ENCODE data around the gene ZNF197.
A peak's percentile ranks its signal among the peaks of the same experiment; 100 is the strongest.
"Not testable (repeated sequence)": the region's sequence is repeated elsewhere in the genome, so short reads cannot be mapped to it uniquely, and the experiment has no call there.

The ZNF197 gene

DNA sequence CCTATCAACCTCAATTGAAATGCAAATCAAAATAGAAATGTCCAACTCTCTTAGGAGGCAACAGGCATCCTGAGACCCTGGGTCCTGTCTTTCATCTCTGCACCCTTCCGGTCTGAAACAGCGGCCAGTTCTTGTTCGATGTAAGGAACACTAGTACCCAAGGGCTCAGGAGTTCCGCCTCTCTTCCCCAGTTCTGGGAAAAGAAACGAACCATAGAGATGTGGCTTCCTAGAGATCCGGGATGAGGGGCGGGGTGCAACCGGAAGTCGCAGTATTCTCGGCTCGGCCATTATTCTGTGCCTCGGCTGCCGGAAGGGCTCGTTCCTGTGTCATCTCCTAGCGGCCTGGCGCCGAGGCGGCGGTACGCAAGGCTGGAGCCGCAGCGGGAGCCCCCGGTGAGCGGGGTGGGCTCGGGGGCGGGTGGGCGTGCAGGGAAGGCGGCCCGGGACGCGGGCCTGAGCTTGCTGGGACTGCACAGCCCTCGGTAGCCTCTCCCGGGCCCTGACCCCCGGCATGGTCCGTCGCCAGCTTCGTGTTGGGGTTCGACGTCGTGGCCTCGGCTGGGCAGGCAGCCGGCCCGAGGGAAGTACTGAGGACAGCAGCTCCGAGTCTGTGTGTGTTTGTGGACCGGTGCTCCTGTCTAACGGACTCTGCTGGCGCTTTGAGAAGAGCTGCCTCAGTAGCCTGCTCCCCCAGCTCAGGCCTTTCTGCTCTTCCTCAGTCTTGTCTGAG, at the start of gene ZNF197:
TSS of gene ZNF197 (plus strand) at position 288 of the 732 bp plus-strand sequence. CDS start 4,119 bp downstream, outside the sequence.
- DNase-seq (ENCODE audit: low read depth in 4 of 4, low spot score in 1 of 4) = peak in 3 of 4 experiments; percentile 42 to 58 (median 49)

DNA sequence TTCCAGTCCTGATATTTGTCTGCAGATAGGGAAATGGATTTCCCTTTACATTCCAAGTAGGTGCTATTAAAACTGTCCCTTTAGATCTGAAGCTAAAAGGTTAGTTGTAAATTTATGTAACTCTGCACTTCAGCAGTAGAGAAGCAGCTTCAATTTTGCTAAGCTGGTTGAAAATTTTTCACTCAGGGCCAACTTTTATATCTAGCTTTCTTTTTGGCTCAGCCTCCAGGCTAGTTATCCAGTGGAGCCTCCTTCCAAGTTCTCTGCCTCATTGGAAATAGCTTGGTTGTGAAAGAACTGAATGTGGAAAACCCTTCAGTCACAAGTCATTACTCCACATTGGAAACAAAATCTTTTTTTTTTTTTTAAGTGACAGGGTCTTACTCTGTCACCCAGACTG, 48.2 kb upstream of the ZNF197 start:
- no peak for DNase-seq (ENCODE audit: low read depth in 4 of 4, low spot score in 1 of 4)

DNA sequence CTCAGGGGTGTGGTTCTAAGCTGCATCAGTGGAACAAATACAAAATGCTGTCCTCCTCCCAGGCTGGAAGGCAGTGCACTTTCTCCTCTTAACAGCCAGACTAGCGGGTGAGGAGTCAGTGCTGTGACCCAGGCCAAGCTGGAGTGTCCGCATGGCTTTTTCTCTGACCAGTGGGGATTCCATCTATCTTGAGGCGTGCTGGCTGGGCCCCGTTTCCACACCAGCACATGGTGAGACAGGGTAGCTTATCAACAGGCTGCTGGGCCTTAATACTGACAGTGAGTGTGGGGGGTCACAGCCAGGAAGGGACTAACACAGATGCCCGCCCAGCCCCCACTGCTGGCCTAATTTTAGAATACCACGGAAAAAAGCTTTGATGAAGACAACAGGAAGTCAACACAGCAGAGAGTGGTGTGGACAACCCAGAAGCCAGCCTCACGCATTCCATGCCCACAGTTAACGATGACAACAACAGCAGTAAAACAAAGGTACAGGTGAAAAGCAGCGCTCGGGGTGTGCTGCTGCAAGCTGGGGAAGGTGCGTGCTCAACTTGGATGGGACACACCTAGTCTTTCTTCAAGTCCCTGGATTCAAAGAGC, 47.4 kb upstream of the ZNF197 start:
- not testable (repeated sequence) for DNase-seq (ENCODE audit: low read depth in 4 of 4, low spot score in 1 of 4)

DNA sequence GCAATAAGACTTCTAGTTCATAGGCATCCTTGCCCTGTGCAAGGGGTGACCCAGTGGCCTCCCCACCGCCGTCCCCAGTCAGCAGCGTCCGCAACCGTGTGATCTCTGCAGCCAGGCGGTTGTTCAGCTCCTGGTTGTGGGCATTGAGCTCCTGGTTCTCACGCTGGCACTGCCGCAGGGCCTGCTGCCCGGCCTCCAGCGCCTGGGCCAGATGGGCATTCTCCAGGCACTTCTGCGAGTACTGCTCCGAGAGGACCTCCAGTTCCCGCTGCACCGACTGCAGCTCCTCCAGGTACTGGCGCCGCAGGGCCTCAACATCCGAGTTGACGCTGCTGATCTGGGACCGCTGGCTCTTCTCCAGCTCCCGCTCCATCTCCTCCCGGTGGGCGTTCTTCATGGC, 46.5 kb upstream of the ZNF197 start:
- not testable (repeated sequence) for DNase-seq (ENCODE audit: low read depth in 4 of 4, low spot score in 1 of 4)

DNA sequence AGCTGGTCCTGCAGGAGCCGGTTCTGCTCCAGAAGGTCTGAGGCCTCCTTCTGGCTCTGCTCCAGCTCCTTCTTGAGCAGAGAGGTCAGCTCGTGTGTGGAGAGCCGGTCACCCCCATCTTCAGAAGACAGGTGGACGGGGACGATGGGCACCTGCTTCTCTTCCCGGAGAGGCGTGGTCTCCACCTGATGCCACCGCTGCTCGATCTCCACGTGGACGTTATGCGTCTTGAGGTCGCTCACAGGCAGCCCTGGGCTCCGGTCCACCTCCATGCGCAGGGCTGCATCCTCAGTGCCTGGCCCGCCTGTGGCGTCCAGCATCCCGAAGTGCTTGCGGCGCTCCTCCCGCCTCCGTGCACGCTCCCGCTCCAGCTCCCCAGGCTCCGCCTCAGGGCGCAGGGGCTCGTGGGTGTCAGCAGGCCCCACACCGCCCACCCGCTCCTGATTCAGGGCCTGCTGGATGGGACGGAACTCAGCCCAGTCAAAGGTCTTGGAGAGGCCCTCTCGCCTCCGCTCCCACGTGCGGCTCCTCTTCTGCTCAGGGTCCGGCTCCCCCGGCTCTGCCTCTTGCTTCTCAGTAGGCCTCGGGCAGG, 45.8 kb upstream of the ZNF197 start:
- not testable (repeated sequence) for DNase-seq (ENCODE audit: low read depth in 4 of 4, low spot score in 1 of 4)

DNA sequence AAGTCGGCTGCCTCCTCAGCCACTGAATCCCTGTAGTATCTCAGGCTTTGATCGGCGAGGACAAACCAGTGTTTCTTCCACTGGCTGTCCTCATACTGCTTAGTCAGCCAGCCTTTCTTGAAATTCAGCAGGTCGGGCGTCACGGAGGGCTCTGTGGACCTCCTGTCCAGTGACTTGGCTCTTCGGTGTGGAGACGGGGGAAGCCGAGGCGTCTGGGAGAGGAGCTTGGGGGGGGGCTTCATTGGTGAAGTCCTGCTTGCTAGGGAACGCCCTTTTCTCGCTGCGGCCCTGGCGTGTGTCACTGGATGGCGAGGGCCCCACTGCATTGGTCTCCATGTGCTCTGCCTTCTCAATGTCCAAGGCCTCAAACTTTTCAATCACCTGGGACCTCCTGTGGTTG, 45.1 kb upstream of the ZNF197 start:
- DNase-seq (ENCODE audit: low read depth in 4 of 4, low spot score in 1 of 4) = not testable (repeated sequence)

DNA sequence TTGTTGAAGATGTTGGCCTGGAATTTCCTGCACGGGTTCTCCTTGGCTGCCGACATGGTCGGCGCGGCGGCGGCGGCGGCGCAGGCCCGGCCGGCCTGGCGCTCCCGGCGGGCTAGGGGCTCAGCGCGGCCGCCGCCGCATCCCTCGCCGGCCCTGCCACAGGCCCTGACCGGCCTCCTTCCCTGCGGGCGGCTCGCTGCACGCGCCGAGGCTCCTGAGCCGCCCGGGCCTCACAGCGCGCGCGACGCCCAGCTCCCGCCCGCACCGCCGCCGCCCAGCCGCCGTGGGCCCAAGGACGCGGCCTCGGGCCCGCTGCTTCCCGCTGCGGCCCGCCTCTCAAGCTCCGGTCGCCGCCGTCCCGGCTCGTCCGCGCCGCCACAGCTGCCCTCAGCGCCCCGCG, 43.9 kb upstream of the ZNF197 start:
- DNase-seq (ENCODE audit: low read depth in 4 of 4, low spot score in 1 of 4) = not testable (repeated sequence)

DNA sequence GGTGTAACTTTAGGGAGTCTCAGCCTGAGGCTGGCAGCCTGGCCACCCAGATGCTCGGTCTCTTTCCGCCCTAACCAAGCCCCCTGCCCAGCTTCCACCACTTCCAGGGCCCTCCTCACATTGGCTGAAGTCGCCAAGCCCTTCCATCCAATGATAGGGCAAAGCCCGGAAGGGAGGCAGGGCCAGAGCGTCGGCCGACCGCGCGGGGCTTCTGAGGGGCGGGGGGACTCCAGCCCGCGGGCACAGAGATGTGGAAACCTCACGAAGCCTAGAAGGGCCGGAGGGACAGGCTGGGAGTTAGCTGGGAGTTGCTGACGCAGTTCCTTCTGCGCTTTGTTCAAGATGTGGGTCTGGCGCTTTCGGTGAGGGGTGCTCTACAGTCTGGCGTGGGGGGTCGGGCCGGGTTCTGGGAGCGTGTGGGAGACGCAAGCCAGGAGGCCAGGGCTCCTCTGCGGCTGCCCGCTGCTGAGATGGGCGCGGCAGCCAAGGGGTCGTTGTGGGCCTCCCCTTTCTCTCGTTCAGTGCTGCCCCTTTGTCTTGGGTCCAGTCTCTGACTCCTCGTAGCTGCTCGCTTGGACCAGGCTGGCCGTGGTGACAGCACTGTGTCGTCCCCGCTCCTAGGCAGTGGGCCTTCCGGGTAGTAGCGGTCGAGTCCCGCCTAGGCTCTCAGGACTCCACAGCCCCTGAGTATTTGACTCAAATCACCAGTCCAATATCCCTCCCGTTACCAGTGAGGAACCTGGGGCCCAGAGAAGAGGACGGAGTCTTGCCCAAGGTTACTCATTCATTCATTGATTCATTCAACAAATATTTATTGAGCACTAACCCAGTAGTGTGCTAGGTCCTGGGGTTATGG, 40.0 kb upstream of the ZNF197 start, which contains the start of gene ZNF660:
TSS of gene ZNF660 (plus strand) at position 319 of the 856 bp plus-strand sequence. CDS start 9,230 bp downstream, outside the sequence.
- DNase-seq (ENCODE audit: low read depth in 4 of 4, low spot score in 1 of 4) = no peak

DNA sequence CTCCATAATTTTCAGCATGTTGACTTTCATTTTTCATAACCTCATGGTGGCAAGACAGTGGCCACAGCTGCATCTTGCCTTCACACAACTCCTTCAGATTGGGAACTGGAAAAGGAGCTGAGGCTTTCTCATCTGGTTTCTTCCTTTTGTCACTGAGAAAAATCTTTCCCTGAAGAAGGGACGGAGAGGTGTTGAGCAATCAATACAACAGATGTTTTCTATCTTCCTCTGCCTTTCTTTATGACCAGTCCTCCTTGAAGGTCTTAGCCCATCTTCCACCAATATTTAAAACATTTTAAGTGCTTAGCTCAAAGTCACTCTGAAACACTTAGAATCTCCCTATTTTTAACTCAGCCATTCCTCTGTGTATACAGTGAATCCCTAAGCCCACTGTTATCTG, 28.2 kb upstream of the ZNF197 start:
- no peak for DNase-seq (ENCODE audit: low read depth in 4 of 4, low spot score in 1 of 4)

DNA sequence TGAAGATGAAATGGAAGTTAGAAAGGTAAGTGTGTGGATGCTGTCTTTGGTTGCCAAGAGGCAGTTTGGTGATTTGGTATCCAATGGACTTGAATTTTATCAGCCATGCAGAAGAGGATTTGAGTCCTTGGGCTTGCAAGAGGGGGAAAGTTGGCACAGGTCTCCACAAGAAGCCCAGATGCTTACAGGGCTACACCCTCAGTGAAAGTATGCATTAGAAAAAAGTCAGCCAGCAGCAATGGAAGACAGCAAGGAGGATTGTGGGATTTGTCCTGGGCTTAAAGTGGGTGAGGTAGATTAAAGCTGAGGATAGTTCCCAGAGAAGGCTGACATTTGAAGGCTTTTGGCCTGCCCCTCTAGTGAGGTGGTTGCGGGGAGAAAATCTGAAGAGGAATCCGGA, 23.1 kb upstream of the ZNF197 start:
- DNase-seq (ENCODE audit: low read depth in 4 of 4, low spot score in 1 of 4) = no peak

DNA sequence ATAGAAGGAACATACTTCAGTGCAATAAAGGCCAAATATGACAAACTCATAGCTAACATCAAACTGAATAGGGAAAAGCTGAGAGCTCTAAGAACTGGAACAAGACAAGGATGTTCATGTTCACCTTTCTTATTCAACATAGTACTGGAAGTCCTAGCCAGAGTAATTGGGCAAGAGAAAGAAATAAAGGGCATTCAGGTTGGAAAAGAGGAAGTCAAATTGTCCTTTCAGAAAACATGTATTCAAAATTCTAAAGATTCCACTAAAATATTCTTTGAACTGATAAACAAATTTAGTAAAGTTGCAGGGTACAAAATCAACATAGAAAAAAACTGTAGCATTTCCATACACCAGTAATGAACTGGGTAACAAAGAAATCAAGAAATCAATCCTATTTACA, 12.2 kb upstream of the ZNF197 start:
- no peak for DNase-seq (ENCODE audit: low read depth in 4 of 4, low spot score in 1 of 4)

DNA sequence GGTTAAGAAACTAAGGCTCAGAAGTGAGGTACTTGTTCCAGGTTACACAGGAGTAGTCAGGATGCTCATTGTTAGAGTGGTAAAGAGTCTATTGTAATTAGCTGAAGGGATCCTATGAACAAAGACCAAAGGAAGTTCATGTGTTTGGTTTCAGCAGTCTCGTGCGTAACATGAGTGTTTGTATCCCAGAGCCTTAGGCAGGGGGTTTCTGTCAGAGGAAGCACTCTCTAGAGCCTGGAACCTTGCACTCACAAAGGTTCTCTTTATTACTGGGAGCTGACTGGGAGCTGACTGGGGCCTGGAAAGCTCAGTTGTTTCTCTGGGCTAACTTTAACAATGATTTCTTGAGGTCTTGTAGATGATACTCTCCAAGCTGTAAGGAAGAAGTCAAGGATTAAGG, 3.9 kb downstream of the ZNF197 start:
- DNase-seq (ENCODE audit: low read depth in 4 of 4, low spot score in 1 of 4) = no peak

DNA sequence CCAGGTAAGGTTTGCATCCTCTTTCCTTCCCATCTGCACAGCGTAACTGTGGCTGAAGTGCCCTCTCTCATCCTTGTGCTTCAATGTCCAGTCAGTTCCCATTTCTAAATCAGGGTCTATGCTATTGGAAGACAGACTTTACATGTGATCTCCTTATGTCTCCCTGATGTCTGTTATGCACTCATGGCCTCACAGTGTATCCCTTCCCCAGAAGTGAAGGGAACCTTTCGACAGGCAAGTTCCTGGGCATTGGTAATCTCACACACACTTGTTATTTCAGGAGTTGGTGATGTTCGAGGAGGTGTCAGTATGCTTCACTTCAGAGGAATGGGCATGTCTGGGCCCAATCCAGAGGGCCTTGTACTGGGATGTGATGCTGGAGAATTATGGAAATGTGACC, 7.4 kb downstream of the ZNF197 start:
- no peak for DNase-seq (ENCODE audit: low read depth in 4 of 4, low spot score in 1 of 4)

DNA sequence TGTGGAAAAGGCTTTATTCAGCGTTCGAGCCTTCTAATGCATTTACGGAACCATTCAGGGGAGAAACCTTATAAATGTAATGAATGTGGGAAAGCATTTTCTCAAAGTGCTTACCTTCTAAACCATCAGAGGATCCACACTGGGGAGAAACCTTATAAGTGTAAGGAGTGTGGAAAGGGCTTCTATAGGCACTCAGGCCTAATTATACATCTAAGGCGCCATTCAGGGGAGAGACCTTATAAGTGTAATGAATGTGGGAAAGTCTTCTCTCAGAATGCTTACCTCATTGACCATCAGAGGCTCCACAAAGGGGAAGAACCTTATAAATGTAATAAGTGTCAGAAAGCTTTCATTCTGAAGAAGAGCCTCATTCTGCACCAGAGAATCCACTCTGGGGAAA, 17.5 kb downstream of the ZNF197 start:
- no peak for DNase-seq (ENCODE audit: low read depth in 4 of 4, low spot score in 1 of 4)

DNA sequence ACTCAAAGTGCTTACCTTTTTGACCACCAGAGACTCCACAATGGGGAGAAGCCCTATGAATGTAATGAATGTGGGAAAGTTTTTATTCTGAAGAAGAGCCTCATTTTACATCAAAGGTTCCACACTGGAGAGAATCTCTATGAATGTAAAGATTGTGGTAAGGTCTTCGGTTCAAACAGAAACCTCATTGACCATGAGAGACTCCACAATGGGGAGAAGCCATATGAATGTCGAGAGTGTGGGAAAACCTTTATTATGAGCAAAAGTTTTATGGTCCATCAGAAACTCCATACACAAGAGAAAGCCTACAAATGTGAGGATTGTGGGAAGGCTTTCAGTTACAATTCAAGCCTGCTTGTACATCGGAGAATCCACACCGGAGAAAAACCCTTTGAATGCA, 18.2 kb downstream of the ZNF197 start:
- DNase-seq (ENCODE audit: low read depth in 4 of 4, low spot score in 1 of 4) = no peak

DNA sequence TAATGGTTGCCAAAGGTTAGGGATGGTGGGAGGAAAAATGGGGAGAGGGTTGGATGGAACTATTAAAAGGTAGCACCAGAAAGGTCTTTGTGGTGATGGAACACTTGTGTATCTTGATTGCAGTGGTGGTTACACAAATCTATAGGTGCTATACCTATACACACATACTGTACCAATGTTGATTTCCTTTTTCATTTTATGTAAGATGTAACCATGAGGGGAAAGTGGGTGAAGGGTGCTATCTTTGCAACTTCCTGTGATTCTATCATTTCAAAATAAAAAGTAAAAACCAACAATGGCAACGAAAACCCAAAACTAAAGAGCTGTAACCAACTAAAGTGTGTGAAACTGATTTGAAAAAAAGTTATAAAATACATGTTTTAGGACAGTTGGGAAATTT, 22.9 kb downstream of the ZNF197 start:
- no peak for DNase-seq (ENCODE audit: low read depth in 4 of 4, low spot score in 1 of 4)

DNA sequence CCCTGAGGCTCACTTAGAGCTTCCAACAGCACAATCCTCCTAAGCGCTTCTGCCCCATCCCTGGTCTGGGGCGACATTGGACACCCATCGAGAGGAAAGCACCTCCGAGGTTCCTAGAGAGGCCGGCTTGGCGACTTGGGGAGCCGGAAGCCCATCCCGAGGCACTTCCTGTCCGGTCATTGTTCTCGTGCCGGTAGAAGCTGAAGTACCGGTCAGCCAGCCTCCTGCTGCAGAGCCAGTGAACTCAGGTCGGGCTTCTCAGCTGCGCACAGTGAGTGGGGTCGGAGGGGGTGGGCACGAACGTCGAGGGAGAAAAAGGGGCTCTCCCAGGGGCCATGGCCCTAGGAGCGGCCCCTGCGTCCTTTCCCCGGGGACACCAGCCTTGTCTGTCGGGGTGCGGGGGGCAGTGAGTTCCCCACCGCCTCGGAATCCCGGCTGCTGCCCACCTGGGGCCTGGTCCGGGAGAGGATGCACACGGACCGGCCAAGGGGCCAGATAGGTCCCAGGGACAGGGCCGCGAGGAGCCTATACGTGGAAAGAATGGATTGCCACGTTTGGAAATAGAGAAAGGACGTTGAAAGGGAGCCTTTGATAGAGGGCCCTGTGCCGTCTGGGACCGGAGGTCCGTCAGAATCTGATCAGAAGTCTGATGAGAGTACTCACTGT, 23.9 kb downstream of the ZNF197 start, which contains the start of gene ZNF35:
TSS of gene ZNF35 (plus strand) at position 169 of the 666 bp plus-strand sequence. CDS start 2,336 bp downstream, outside the sequence.
- DNase-seq (ENCODE audit: low read depth in 4 of 4, low spot score in 1 of 4) = peak in 2 of 4 experiments; percentile 9 to 21

DNA sequence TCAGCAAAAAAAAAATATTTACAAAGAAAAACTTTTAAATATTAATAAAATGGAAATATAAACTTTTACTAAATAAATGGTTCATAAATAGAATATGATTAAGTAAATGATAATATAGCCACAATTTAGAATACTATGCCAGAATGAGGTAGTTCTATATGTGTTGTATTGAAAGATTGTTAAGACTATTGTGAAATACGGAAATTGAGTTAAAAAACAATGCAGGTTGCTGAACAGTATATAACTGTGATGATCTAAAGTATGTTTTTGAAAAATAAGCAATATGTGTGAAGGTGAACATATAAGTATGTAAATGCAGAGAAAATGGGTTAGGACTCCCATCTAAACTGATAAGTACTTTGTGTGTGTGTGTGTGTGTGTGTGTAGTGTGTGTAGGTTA, 24.9 kb downstream of the ZNF197 start:
- no peak for DNase-seq (ENCODE audit: low read depth in 4 of 4, low spot score in 1 of 4)

DNA sequence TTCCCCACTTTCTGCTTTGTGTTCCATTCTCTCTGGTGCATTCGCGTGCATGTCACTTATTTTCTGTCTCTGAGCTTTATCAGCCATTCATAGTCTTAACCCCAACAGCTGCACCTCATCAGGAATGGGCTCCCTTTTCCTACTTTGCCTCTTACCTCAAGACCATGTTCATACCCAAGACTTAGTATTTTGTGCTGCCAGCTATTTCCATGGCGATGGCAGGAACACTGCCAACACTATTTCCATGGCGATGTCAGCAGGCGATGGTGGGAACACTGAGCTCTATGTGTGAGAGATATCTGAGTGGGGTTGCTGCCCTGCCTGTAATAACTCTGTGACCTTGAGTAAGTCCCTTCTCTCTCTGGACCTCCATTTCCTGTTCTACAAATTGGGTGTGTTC, 29.2 kb downstream of the ZNF197 start:
- no peak for DNase-seq (ENCODE audit: low read depth in 4 of 4, low spot score in 1 of 4)

DNA sequence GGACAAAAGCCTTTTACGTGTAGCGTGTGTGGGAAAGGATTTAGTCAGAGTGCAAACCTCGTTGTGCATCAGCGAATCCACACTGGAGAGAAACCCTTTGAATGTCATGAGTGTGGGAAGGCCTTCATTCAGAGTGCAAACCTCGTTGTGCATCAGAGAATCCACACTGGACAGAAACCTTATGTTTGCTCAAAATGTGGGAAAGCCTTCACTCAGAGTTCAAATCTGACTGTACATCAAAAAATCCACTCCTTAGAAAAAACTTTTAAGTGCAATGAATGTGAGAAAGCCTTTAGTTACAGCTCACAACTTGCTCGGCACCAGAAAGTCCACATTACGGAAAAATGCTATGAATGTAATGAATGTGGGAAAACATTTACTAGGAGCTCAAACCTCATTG, 34.2 kb downstream of the ZNF197 start:
- DNase-seq (ENCODE audit: low read depth in 4 of 4, low spot score in 1 of 4) = no peak

DNA sequence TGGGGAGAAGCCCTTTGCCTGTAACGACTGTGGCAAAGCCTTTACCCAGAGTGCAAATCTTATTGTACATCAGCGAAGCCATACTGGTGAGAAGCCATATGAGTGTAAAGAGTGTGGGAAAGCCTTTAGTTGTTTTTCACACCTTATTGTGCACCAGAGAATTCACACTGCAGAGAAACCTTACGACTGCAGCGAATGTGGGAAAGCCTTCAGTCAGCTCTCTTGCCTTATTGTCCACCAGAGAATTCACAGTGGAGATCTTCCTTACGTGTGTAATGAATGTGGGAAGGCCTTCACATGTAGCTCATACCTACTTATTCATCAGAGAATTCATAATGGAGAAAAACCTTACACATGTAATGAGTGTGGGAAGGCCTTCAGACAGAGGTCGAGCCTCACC, 34.6 kb downstream of the ZNF197 start:
- DNase-seq (ENCODE audit: low read depth in 4 of 4, low spot score in 1 of 4) = no peak

Data from stimulated activated CD4-positive, alpha-beta T cell treated with anti-CD3 and anti-CD28 coated beads, Interleukin-1b, Interleukin-23, amount 100 ng/mL, for 24 hours (primary cell).